IPS-20b (cell line): Measurements from ENCODE around the gene TAMALIN.

Experiments
- H3K27ac ChIP-seq: one replicate; pipeline ENCODE4 v1.5.1; 2013; ENCODE audit warnings: low read length
- H3K27me3 ChIP-seq: 2 replicates; pipeline ENCODE4 v1.6.1; 2013; ENCODE audit warnings: mild to moderate bottlenecking, low read length, inconsistent platforms; ENCODE audit not compliant: insufficient read depth
- H3K36me3 ChIP-seq: 2 replicates; pipeline ENCODE4 v1.6.1; 2013; ENCODE audit warnings: low read depth, mild to moderate bottlenecking, inconsistent platforms, low read length, moderate library complexity; ENCODE audit not compliant: insufficient read depth
- H3K4me1 ChIP-seq: 2 replicates; pipeline ENCODE4 v1.6.1; 2013; ENCODE audit warnings: mild to moderate bottlenecking, control low read depth, inconsistent platforms, low read length, moderate library complexity; ENCODE audit not compliant: insufficient read depth
- H3K4me3 ChIP-seq: 2 replicates; pipeline ENCODE4 v1.5.1; 2013; ENCODE audit warnings: mild to moderate bottlenecking, low read length, inconsistent platforms
- H3K9ac ChIP-seq: 2 replicates; pipeline ENCODE4 v1.6.1; 2013; ENCODE audit warnings: low read depth, mild to moderate bottlenecking, inconsistent platforms, low read length, moderate library complexity
- H3K9me3 ChIP-seq: 2 replicates; pipeline ENCODE4 v1.6.1; 2013; ENCODE audit warnings: mild to moderate bottlenecking, low read depth, low read length, inconsistent platforms; ENCODE audit not compliant: insufficient read depth

TAMALIN gene

GRCh38 chr12:52054231-52054832 is 47.6 kb downstream of the TAMALIN start:
- H3K36me3 ChIP-seq: peaks cover 11% of the 10 kb centered on the region; the same call in 1 of the 2 replicates
- H3K4me3 ChIP-seq: no peak overlapping the region
- H3K4me1 ChIP-seq: peaks cover 11% of the 10 kb centered on the region
- H3K9me3 ChIP-seq: no peaks in the 10 kb centered on the region
- no peak overlapping the region for H3K27ac ChIP-seq
- no peak overlapping the region for H3K9ac ChIP-seq
- H3K27me3 ChIP-seq: peaks cover 37% of the 10 kb centered on the region

- H3K4me1 ChIP-seq: peaks cover 11% of the 10 kb centered on the region
- H3K4me3 ChIP-seq: no peak overlapping the region
- H3K27me3 ChIP-seq: peaks cover 30% of the 10 kb centered on the region
- no peaks in the 10 kb centered on the region for H3K9me3 ChIP-seq
- H3K36me3 ChIP-seq: peaks cover 11% of the 10 kb centered on the region; the same call in 1 of the 2 replicates
- H3K27ac ChIP-seq: no peak overlapping the region
- no peak overlapping the region for H3K9ac ChIP-seq
These were observed 48.3 kb downstream of the TAMALIN start for GRCh38 chr12:52054833-52055730.

GRCh38 chr12:52055731-52056711 is 49.3 kb downstream of the TAMALIN start:
- H3K9me3 ChIP-seq: no peaks in the 10 kb centered on the region
- H3K4me1 ChIP-seq: peaks cover 7% of the 10 kb centered on the region
- peaks cover 20% of the 10 kb centered on the region for H3K27me3 ChIP-seq
- H3K36me3 ChIP-seq: peaks cover 11% of the 10 kb centered on the region; the same call in 1 of the 2 replicates
- no peak overlapping the region for H3K9ac ChIP-seq
- no peak overlapping the region for H3K4me3 ChIP-seq
- H3K27ac ChIP-seq: no peak overlapping the region

DNA sequence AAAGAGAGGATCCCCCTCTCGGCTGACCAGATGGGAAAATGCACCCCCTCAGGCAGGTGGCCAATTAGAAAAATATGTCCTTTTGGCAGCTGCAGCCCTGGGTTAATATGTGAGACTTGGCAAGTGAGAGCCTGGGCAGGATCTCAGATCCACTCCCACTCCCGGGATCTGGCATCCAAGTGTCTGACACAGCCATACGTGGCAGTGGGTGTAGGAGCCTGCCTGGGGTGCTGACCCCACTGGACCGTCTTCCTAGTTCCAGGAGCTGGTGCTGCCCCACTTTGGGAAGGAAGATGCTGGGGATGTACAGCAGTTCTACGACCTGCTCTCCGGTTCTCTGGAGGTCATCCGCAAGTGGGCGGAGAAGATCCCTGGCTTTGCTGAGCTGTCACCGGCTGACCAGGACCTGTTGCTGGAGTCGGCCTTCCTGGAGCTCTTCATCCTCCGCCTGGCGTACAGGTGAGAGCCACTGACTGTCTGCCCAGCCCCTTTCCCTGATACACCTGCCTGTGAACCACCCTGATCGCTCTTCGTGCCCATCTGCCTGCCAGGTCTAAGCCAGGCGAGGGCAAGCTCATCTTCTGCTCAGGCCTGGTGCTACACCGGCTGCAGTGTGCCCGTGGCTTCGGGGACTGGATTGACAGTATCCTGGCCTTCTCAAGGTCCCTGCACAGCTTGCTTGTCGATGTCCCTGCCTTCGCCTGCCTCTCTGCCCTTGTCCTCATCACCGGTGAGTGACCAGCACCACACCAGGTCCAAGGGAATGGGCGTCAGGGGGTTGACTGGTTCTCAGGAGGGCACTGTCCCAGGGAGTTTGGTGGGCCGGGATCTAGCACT is 50.3 kb downstream of the TAMALIN start:
- Histone ChIP-seq H3K27ac (no peak overlapping the region), H3K27me3 (peaks cover 11% of the 10 kb centered on the region), H3K9ac (no peak overlapping the region), H3K4me3 (no peak overlapping the region), H3K36me3 (peaks cover 11% of the 10 kb centered on the region; the same call in 1 of the 2 replicates), H3K9me3 (no peaks in the 10 kb centered on the region), H3K4me1 (peaks cover 7% of the 10 kb centered on the region)

- Histone ChIP-seq H3K9me3 (no peaks in the 10 kb centered on the region), H3K27ac (no peak overlapping the region), H3K36me3 (peaks cover 11% of the 10 kb centered on the region; the same call in 1 of the 2 replicates), H3K9ac (no peak overlapping the region), H3K27me3 (peaks cover 2% of the 10 kb centered on the region), H3K4me3 (no peak overlapping the region), H3K4me1 (no peaks in the 10 kb centered on the region)
These were observed 51.2 kb downstream of the TAMALIN start for GRCh38 chr12:52057638-52058576.

GRCh38 chr12:52058631-52059361 is 52.0 kb downstream of the TAMALIN start:
- no peak overlapping the region for H3K9ac ChIP-seq
- H3K27ac ChIP-seq: no peak overlapping the region
- H3K36me3 ChIP-seq: peaks cover 11% of the 10 kb centered on the region; the same call in 1 of the 2 replicates
- no peaks in the 10 kb centered on the region for H3K27me3 ChIP-seq
- H3K4me1 ChIP-seq: no peaks in the 10 kb centered on the region
- H3K4me3 ChIP-seq: no peak overlapping the region
- H3K9me3 ChIP-seq: no peaks in the 10 kb centered on the region

DNA sequence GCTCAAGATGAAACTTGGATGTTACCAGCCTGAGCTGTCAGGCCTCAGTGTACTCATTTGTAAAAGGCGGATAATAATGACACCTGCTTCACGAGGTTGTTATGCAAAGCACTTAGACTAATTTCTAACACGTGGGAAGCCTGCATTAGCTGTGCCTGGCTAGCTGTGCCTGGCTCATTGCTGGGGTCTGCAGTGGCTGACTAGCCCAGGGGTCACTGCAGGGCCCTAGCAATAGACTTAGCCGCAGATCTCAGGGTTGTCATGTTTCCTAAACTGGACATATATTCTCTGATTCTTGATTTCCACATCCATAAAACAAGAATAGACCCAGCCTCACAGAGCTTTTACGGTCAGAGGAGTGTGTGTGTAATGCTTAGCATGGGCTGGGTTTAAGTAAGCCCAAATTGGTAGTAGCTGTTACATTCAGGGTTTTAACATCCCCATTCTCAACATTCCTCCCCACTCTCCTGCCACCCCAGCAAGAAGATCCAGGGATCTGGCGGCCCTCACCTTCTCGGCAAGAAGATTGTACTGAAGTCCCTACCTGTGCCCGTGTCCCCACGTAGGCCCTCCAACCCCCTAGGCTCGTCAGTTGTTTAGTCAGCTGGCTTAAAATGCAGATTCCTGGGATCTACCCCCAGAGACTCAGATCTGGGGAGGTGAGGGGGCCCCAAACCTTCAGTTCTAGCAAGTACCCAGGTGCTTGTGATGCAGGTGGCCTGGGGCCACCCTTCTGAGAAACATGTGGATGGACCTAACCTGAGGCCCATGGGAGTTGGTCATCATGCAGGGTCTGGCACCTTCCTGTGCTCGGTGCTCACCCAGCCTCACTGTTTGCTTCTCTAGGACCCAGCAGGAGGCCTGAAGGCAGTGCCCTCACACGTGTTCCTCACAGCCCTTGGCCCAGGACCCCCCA is 53.1 kb downstream of the TAMALIN start:
- no peaks in the 10 kb centered on the region for H3K4me1 ChIP-seq
- H3K27ac ChIP-seq: no peak overlapping the region
- no peaks in the 10 kb centered on the region for H3K27me3 ChIP-seq
- peaks cover 9% of the 10 kb centered on the region; the same call in 1 of the 2 replicates for H3K36me3 ChIP-seq
- H3K9me3 ChIP-seq: no peaks in the 10 kb centered on the region
- H3K4me3 ChIP-seq: no peak overlapping the region
- H3K9ac ChIP-seq: no peak overlapping the region

DNA sequence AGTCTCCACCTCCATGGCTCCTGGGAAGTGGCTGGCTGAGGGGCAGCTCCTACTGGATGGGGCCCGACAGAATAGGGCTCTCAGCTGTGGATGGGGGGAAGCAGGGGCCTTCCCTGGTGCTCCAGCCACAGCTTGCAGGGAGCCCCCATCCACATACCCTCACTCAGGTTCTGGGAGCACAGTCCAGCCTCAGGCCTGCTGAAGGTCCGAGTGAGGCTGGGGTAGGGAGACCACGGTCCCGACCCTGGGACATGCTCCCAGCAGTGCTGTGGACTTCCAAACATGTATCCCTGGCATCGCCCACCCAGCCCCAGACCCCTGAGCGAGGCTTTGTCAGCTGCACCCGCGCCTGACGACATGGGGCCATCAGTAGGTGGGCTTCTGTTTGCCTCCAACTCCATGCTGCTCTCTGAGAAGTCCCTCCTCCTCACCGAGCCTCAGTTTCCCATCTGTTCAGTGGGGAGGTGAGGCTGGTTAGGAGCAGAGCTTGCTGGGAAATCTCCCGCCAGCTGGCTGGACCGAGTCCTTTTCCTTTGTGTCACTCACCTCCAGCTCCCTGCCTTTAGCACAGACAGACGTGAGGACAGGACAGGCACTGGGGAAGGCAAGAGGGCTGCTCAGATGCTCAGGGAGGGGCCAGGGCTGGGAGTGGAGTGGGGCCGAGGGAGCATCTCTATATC is 53.9 kb downstream of the TAMALIN start:
- no peaks in the 10 kb centered on the region for H3K27me3 ChIP-seq
- no peaks in the 10 kb centered on the region for H3K9me3 ChIP-seq
- no peak overlapping the region for H3K9ac ChIP-seq

More for the DNA sequence above, 53.9 kb downstream of the TAMALIN start:
- peaks cover 7% of the 10 kb centered on the region; the same call in 1 of the 2 replicates for H3K36me3 ChIP-seq
- H3K27ac ChIP-seq: no peak overlapping the region
- H3K4me1 ChIP-seq: no peaks in the 10 kb centered on the region
- H3K4me3 ChIP-seq: no peak overlapping the region
